ENCODE measurements around the gene HES7. TPM values are rescaled to one million over a fixed set of nuclear protein-coding genes. Genes with fewer than 3 reads are reported as not detected.
A peak's percentile ranks its signal among the peaks of the same experiment; 100 is the strongest.

Gene HES7
- total RNA-seq, 1 experiment from 2014 or later, result 3.1 TPM

GRCh38 chr17:8160741-8161221 is 36.9 kb upstream of the HES7 start:
- TF ChIP-seq ZNF263 (CRISPR knock-in tag; IDR thresholded peaks at IDR 0.05; ENCODE audit: low read depth) (no peak), RELA (CRISPR knock-in tag; IDR thresholded peaks at IDR 0.05; ENCODE audit: borderline replicate concordance) (no peak), ZBTB21 (CRISPR knock-in tag; IDR thresholded peaks at IDR 0.05; ENCODE audit: borderline replicate concordance) (no peak), ZNF317 (CRISPR knock-in tag; IDR thresholded peaks at IDR 0.05; ENCODE audit: borderline replicate concordance, low read depth) (no peak), E2F1 (CRISPR knock-in tag; IDR thresholded peaks at IDR 0.05) (no peak), TP53 (CRISPR knock-in tag; IDR thresholded peaks at IDR 0.05) (no peak), ZSCAN18 (CRISPR knock-in tag; IDR thresholded peaks at IDR 0.05) (no peak), GABPB1 (CRISPR knock-in tag; IDR thresholded peaks at IDR 0.05) (no peak), PRRX2 (CRISPR knock-in tag; IDR thresholded peaks at IDR 0.05) (no peak), ZNF532 (CRISPR knock-in tag; IDR thresholded peaks at IDR 0.05; ENCODE audit: borderline replicate concordance) (no peak), ESRRA (CRISPR knock-in tag; IDR thresholded peaks at IDR 0.05; ENCODE audit: borderline replicate concordance) (no peak), ETV6 (CRISPR knock-in tag; IDR thresholded peaks at IDR 0.05) (no peak), JUN (CRISPR knock-in tag; IDR thresholded peaks at IDR 0.05) (no peak), ZNF232 (CRISPR knock-in tag; IDR thresholded peaks at IDR 0.05) (no peak), NR1H2 (CRISPR knock-in tag; IDR thresholded peaks at IDR 0.05) (no peak), IRF1 (CRISPR knock-in tag; IDR thresholded peaks at IDR 0.05) (no peak), SP1 (CRISPR knock-in tag; conservative IDR thresholded peaks at IDR 0.05) (no peak), ZNF671 (CRISPR knock-in tag; IDR thresholded peaks at IDR 0.05) (no peak)
- TF ChIP-seq, protein P1, sequence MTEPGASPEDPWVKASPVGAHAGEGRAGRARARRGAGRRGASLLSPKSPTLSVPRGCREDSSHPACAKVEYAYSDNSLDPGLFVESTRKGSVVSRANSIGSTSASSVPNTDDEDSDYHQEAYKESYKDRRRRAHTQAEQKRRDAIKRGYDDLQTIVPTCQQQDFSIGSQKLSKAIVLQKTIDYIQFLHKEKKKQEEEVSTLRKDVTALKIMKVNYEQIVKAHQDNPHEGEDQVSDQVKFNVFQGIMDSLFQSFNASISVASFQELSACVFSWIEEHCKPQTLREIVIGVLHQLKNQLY (CRISPR knock-in tag; IDR thresholded peaks at IDR 0.05), result no peak
- TF ChIP-seq, protein P2, sequence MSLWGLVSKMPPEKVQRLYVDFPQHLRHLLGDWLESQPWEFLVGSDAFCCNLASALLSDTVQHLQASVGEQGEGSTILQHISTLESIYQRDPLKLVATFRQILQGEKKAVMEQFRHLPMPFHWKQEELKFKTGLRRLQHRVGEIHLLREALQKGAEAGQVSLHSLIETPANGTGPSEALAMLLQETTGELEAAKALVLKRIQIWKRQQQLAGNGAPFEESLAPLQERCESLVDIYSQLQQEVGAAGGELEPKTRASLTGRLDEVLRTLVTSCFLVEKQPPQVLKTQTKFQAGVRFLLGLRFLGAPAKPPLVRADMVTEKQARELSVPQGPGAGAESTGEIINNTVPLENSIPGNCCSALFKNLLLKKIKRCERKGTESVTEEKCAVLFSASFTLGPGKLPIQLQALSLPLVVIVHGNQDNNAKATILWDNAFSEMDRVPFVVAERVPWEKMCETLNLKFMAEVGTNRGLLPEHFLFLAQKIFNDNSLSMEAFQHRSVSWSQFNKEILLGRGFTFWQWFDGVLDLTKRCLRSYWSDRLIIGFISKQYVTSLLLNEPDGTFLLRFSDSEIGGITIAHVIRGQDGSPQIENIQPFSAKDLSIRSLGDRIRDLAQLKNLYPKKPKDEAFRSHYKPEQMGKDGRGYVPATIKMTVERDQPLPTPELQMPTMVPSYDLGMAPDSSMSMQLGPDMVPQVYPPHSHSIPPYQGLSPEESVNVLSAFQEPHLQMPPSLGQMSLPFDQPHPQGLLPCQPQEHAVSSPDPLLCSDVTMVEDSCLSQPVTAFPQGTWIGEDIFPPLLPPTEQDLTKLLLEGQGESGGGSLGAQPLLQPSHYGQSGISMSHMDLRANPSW (CRISPR knock-in tag; conservative IDR thresholded peaks at IDR 0.05; ENCODE audit: low read depth), result no peak
- peak overlapping the region; percentile 57 for H3K27ac Mint-ChIP-seq
- no peaks in the 10 kb centered on the region for H3K27me3 Mint-ChIP-seq (ENCODE audit: low read depth)
- H3K4me1 Mint-ChIP-seq, result peaks cover 42% of the 10 kb centered on the region
- ChIA-PET POLR2A (interaction anchor here (0.7 kb wide), 1 partner anchor 100 kb away, joined by 6 read pairs; no protein-coding TSS in a partner anchor), CTCF (interaction anchor here (0.6 to 1.4 kb wide), 3 partner anchors 10 to 81 kb away, joined by 3 to 5 read pairs (median 3); no protein-coding TSS in a partner anchor)
- peak overlapping the region; percentile 73 for H3K4me3 Mint-ChIP-seq
- H3K9me3 Mint-ChIP-seq, result no peaks in the 10 kb centered on the region
- ATAC-seq, result no peak
- H3K36me3 Mint-ChIP-seq, result peaks cover 8% of the 10 kb centered on the region
- DNase-seq (ENCODE audit: low spot score), result no peak
